HepG2 (cell line): ENCODE results near the gene COQ8A. TPM values are rescaled to one million over a fixed set of nuclear protein-coding genes. Genes with fewer than 3 reads are reported as not detected.

Experiments used
- FOXA1 ChIP-seq, 2 experiments: fragments of 450-650 bp in 1 of 2; sonication (generic) in 1 of 2; formaldehyde crosslinking in 1 of 2; IDR thresholded peaks; 2 replicates each; pipeline versions ENCODE4 v1.4.0 to v1.6.1; 2016 to 2020; ENCODE audit warnings: missing genetic modification reagents in 1 of 2
- IRF2 ChIP-seq: IDR thresholded peaks from 2 replicates; pipeline ENCODE4 v1.6.1; 2018; ENCODE audit warnings: missing genetic modification reagents, missing compliant biosample characterization
- KDM6A ChIP-seq: IDR thresholded peaks from 2 replicates; pipeline ENCODE4 v1.6.1; 2016; ENCODE audit warnings: low read depth
- MXD4 ChIP-seq: IDR thresholded peaks from 2 replicates; pipeline ENCODE4 v1.6.1; 2016; ENCODE audit warnings: mild to moderate bottlenecking, missing biosample characterization, missing genetic modification reagents
- NR2C2 ChIP-seq: sonication (generic); formaldehyde crosslinking; IDR thresholded peaks from 2 replicates; pipeline ENCODE4 v1.4.0; 2020; ENCODE audit warnings: missing genetic modification reagents, mild to moderate bottlenecking, moderate library complexity, borderline replicate concordance
- ZNF274 ChIP-seq: sonication (generic); formaldehyde crosslinking; IDR thresholded peaks from 2 replicates; pipeline ENCODE4 v1.5.1; 2020; ENCODE audit warnings: mild to moderate bottlenecking, missing genetic modification reagents
- ZNF468 ChIP-seq: sonication (generic); formaldehyde crosslinking; IDR thresholded peaks from 2 replicates; pipeline ENCODE4 v1.8.0; 2022; ENCODE audit warnings: mild to moderate bottlenecking, moderate library complexity, missing genetic modification reagents
- ZNF672 ChIP-seq: sonication (generic); formaldehyde crosslinking; IDR thresholded peaks from 2 replicates; pipeline ENCODE4 v1.8.1; 2022; ENCODE audit warnings: missing genetic modification reagents
- polyA plus RNA-seq, 8 experiments: library from polyadenylated mRNA; depleted of rRNA in 3 of 8; stranded (reverse) in 7 of 8; unstranded in 1 of 8; fragments of >200 nt; fragmentation: Illumina TruSeq in 4 of 8; extraction: Trizol in 4 of 8; gene quantifications; 2 replicates each; pipeline versions ENCODE4 v1.2.1 to v1.2.3, GENCODE V29; 2011 to 2016; ENCODE audit warnings: low read depth in 4 of 8, missing spikeins in 1 of 8, mixed read lengths in 1 of 8; ENCODE audit not compliant: insufficient read depth in 1 of 8
- total RNA-seq, 5 experiments: library from RNA; depleted of rRNA; stranded (reverse); fragments of >200 nt; fragmentation: Illumina TruSeq; extraction: Trizol; gene quantifications; 2 replicates each; pipeline ENCODE4 v1.2.3, GENCODE V29; 2016; ENCODE audit warnings: low read depth in 1 of 5
- TF ChIP-seq, protein P1 (sequence below), 2 experiments: fragments of 450-650 bp in 1 of 2; sonication (generic) in 1 of 2; formaldehyde crosslinking in 1 of 2; IDR thresholded peaks; 2 replicates each; pipeline versions ENCODE4 v1.6.1 to v1.8.0; 2016 to 2022; ENCODE audit warnings: antibody characterized with exemption in 1 of 2, mild to moderate bottlenecking in 1 of 2, missing genetic modification reagents in 1 of 2
- TF ChIP-seq, protein P2 (sequence below): sonication (generic); formaldehyde crosslinking; IDR thresholded peaks from 2 replicates; pipeline ENCODE4 v1.4.0; 2020; ENCODE audit warnings: mild to moderate bottlenecking, missing genetic modification reagents

The COQ8A gene
- total and polyA plus RNA-seq, 2 of the 13 experiments (the other 11 are each of a cell fraction or from before 2014, with no cell fraction given): 60.4 to 88.7 TPM

DNA sequence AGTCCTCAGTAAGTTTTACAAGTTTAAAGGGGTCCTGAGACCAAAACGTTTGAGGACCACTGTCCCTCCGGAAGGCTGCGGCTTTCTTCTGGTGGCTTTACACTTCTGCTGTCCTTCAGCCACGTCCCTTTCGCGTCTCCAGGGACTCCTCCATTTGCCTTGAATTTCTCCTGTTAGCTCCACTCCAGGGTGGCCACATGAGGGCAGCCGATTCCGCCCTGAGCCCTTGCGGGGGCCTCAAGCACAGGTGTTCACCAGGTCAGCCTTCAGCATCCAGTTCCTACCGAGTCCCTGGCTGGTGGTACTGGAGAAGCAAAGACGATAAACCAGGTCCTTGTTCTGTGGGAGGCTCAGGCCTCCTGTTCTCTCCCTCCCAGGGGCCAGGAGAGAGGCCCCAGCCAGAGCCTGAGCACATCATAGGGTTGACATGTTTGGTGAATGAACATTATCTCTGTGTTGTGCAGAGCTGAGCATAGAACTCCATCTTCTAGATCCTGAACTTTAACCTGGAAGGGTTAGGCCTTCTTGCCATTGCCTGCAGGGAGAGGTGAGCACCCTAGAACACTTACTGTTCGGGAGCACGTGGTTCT is 27.4 kb upstream of the COQ8A start (continued):
- TF ChIP-seq, protein P1, sequence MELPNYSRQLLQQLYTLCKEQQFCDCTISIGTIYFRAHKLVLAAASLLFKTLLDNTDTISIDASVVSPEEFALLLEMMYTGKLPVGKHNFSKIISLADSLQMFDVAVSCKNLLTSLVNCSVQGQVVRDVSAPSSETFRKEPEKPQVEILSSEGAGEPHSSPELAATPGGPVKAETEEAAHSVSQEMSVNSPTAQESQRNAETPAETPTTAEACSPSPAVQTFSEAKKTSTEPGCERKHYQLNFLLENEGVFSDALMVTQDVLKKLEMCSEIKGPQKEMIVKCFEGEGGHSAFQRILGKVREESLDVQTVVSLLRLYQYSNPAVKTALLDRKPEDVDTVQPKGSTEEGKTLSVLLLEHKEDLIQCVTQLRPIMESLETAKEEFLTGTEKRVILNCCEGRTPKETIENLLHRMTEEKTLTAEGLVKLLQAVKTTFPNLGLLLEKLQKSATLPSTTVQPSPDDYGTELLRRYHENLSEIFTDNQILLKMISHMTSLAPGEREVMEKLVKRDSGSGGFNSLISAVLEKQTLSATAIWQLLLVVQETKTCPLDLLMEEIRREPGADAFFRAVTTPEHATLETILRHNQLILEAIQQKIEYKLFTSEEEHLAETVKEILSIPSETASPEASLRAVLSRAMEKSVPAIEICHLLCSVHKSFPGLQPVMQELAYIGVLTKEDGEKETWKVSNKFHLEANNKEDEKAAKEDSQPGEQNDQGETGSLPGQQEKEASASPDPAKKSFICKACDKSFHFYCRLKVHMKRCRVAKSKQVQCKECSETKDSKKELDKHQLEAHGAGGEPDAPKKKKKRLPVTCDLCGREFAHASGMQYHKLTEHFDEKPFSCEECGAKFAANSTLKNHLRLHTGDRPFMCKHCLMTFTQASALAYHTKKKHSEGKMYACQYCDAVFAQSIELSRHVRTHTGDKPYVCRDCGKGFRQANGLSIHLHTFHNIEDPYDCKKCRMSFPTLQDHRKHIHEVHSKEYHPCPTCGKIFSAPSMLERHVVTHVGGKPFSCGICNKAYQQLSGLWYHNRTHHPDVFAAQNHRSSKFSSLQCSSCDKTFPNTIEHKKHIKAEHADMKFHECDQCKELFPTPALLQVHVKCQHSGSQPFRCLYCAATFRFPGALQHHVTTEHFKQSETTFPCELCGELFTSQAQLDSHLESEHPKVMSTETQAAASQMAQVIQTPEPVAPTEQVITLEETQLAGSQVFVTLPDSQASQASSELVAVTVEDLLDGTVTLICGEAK (IDR thresholded peaks at IDR 0.05): no peak
- TF ChIP-seq, protein P1 (CRISPR knock-in tag; IDR thresholded peaks at IDR 0.05): no peak
- TF ChIP-seq ZNF274 (CRISPR knock-in tag) (0 out of 2 replicates have a peak, but pooled peaks have one; percentile 54), FOXA1 (IDR thresholded peaks at IDR 0.05) (no peak), FOXA1 (CRISPR knock-in tag; IDR thresholded peaks at IDR 0.05) (0 out of 2 replicates have a peak, but pooled peaks have one; percentile 8), ZNF672 (CRISPR knock-in tag) (no peak), IRF2 (CRISPR knock-in tag) (peak; percentile 68; the same call in 1 of the 2 replicates), MXD4 (CRISPR knock-in tag) (0 out of 2 replicates have a peak, but pooled peaks have one; percentile 43), KDM6A (CRISPR knock-in tag) (no peak), ZNF468 (CRISPR knock-in tag) (no peak), NR2C2 (0 out of 2 replicates have a peak, but pooled peaks have one; percentile 49)
- TF ChIP-seq, protein P2, sequence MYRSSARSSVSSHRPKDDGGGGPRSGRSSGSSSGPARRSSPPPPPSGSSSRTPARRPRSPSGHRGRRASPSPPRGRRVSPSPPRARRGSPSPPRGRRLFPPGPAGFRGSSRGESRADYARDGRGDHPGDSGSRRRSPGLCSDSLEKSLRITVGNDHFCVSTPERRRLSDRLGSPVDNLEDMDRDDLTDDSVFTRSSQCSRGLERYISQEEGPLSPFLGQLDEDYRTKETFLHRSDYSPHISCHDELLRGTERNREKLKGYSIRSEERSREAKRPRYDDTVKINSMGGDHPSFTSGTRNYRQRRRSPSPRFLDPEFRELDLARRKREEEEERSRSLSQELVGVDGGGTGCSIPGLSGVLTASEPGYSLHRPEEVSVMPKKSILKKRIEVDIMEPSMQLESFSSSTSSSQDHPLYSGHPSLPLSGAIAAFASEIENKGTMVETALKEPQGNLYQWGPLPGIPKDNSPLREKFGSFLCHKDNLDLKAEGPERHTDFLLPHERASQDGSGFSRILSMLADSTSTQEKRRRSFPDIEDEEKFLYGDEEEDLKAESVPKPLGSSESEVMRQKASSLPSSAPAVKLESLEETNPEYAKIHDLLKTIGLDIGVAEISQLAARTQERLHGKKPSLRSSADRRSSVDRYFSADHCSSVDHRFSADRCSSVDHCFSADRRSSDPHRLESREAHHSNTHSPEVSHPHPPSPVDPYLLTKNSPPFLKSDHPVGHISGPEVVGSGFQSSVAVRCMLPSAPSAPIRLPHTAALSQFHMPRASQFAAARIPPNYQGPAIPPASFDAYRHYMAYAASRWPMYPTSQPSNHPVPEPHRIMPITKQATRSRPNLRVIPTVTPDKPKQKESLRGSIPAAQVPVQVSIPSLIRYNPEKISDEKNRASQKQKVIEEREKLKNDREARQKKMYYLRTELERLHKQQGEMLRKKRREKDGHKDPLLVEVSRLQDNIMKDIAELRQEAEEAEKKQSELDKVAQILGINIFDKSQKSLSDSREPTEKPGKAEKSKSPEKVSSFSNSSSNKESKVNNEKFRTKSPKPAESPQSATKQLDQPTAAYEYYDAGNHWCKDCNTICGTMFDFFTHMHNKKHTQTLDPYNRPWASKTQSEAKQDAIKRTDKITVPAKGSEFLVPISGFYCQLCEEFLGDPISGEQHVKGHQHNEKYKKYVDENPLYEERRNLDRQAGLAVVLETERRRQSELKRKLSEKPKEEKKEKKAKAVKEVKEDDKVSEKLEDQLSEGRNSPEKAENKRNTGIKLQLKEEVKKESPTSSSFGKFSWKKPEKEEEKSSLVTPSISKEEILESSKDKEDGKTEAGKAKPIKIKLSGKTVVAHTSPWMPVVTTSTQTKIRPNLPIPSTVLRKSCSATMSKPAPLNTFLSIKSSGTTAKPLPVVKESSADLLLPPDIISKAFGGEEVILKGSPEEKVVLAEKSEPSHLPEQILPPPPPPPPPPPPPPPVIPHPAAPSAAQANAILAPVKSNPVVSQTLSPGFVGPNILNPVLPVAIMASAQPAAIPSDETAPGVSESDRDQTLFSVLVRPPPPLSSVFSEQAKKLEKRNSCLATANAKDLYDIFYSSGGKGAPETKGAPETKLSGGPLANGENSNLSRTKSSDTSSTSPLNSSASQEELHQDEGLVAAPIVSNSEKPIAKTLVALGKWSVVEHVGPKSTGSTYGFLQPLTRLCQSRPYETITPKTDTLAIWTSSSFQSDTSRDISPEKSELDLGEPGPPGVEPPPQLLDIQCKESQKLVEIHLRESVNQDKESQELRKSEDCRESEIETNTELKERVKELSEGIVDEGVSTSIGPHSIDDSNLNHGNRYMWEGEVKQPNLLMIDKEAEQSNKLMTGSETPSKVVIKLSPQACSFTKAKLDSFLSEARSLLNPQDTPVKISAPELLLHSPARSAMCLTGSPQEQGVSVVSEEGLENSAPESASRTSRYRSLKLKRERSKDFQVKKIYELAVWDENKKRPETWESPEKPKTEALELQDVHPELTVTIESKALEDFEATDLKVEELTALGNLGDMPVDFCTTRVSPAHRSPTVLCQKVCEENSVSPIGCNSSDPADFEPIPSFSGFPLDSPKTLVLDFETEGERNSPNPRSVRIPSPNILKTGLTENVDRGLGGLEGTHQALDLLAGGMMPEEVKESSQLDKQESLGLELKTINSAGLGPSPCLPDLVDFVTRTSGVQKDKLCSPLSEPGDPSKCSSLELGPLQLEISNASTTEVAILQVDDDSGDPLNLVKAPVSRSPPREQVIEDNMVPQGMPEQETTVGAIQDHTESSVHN (CRISPR knock-in tag): no peak
